ENCODE results near the gene EP300. TPM values are rescaled to one million over a fixed set of nuclear protein-coding genes. Genes with fewer than 3 reads are reported as not detected.
A peak's percentile ranks its signal among the peaks of the same experiment; 100 is the strongest.
"Not testable (repeated sequence)": the region's sequence is repeated elsewhere in the genome, so short reads cannot be mapped to it uniquely, and the experiment has no call there.

The EP300 gene
- total RNA-seq, 4 donors from 2014 or later: 72.9 to 163 (median 120) TPM

GRCh38 chr22:41171996-41172395, 79.6 kb downstream of the EP300 start:
- Histone ChIP-seq H3K36me3 (peaks cover 85 to 89% of the 10 kb centered on the region in 2 donors), H3K27me3 (no peaks in the 10 kb centered on the region), H3K4me1 (no peaks in the 10 kb centered on the region), H3K27ac (no peak overlapping the region), H3K9me3 (no peaks in the 10 kb centered on the region), H3K4me3 (replicated peaks in 1 of 3) (no peak overlapping the region)
- intact Hi-C loops (cut with DNase I): no loop called here
- no peak for DNase-seq
- TF ChIP-seq CTCF (IDR thresholded peaks at IDR 0.05): no peak
- TF ChIP-seq POLR2A (IDR thresholded peaks at IDR 0.05): no peak
- 80 to 94% methylated on average over 3 of the region's 3 CpGs for WGBS, 2 donors

GRCh38 chr22:41175546-41175945, 83.2 kb downstream of the EP300 start:
- Histone ChIP-seq H3K27ac (no peak overlapping the region), H3K4me1 (no peaks in the 10 kb centered on the region), H3K27me3 (no peaks in the 10 kb centered on the region), H3K4me3 (replicated peaks in 1 of 3) (no peak overlapping the region), H3K9me3 (no peaks in the 10 kb centered on the region), H3K36me3 (peaks cover 82 to 85% of the 10 kb centered on the region in 2 donors)
- TF ChIP-seq CTCF (IDR thresholded peaks at IDR 0.05) (no peak), POLR2A (IDR thresholded peaks at IDR 0.05) (no peak)
- intact Hi-C loops (cut with DNase I): no loop called here
- WGBS, 2 donors: 87 to 94% methylated on average over 2 of the region's 2 CpGs
- DNase-seq: no peak

GRCh38 chr22:41177040-41177621, 84.7 kb downstream of the EP300 start:
- DNase-seq: peak in 1 of 2 donors; percentile 5
- Histone ChIP-seq H3K4me3 (replicated peaks in 1 of 3) (no peak overlapping the region), H3K27me3 (no peaks in the 10 kb centered on the region), H3K27ac (no peak overlapping the region), H3K9me3 (no peaks in the 10 kb centered on the region), H3K36me3 (peaks cover 69 to 75% of the 10 kb centered on the region in 2 donors), H3K4me1 (no peaks in the 10 kb centered on the region)
- TF ChIP-seq CTCF (IDR thresholded peaks at IDR 0.05): no peak
- 83 to 85% methylated on average over 7 to 10 of the region's 15 CpGs for WGBS, 2 donors
- intact Hi-C loops (cut with DNase I): no loop called here

GRCh38 chr22:41177622-41178424, 85.4 kb downstream of the EP300 start:
- WGBS, 2 donors: 73 to 82% methylated on average over 5 to 8 of the region's 9 CpGs
- Histone ChIP-seq H3K4me1 (no peaks in the 10 kb centered on the region), H3K27me3 (no peaks in the 10 kb centered on the region), H3K27ac (no peak overlapping the region), H3K4me3 (replicated peaks in 1 of 3) (no peak overlapping the region), H3K36me3 (peaks cover 62 to 68% of the 10 kb centered on the region in 2 donors), H3K9me3 (no peaks in the 10 kb centered on the region)
- TF ChIP-seq POLR2A (IDR thresholded peaks at IDR 0.05): no peak
- no peak for TF ChIP-seq CTCF (IDR thresholded peaks at IDR 0.05)
- peak; percentile 13 to 23 for DNase-seq
- intact Hi-C loops (cut with DNase I): no loop called here

GRCh38 chr22:41178425-41178975, 86.1 kb downstream of the EP300 start:
- 82 to 88% methylated on average over 8 of the region's 8 CpGs for WGBS, 2 donors
- intact Hi-C loops (cut with DNase I): no loop called here
- H3K27ac ChIP-seq: no peak overlapping the region
- H3K27me3 ChIP-seq: no peaks in the 10 kb centered on the region
- H3K9me3 ChIP-seq: no peaks in the 10 kb centered on the region
- H3K4me3 ChIP-seq (replicated peaks in 1 of 3): no peak overlapping the region
- H3K4me1 ChIP-seq: no peaks in the 10 kb centered on the region
- H3K36me3 ChIP-seq: peaks cover 55 to 61% of the 10 kb centered on the region in 2 donors
- peak; percentile 13 to 14 for DNase-seq
- TF ChIP-seq CTCF (IDR thresholded peaks at IDR 0.05) (no peak), POLR2A (IDR thresholded peaks at IDR 0.05) (no peak)

GRCh38 chr22:41180362-41180761, 88.0 kb downstream of the EP300 start:
- 96 to 97% methylated on average over 6 of the region's 6 CpGs for WGBS, 2 donors
- peaks cover 38 to 42% of the 10 kb centered on the region in 2 donors for H3K36me3 ChIP-seq
- H3K27ac ChIP-seq; DNase-seq; intact Hi-C loops (cut with DNase I); H3K9me3 ChIP-seq; H3K4me1 ChIP-seq; H3K4me3 ChIP-seq (replicated peaks in 1 of 3); H3K27me3 ChIP-seq: not testable (repeated sequence)
